ENCODE measurements around the gene TRPV4. TPM values are rescaled to one million over a fixed set of nuclear protein-coding genes. Genes with fewer than 3 reads are reported as not detected.

TRPV4 gene
- total and polyA plus RNA-seq, 2 donors from 2014 or later, result 6.0 to 24.5 TPM

- no peak for DNase-seq
- Histone ChIP-seq H3K27ac (ENCODE audit: low read depth in 2 of 2, low read length in 2 of 2) (no peak overlapping the region), H3K9me3 (ENCODE audit: control insufficient read depth in 2 of 3, insufficient read depth in 1 of 3, low read length in 3 of 3) (no peaks in the 10 kb centered on the region), H3K9ac (ENCODE audit: low read length in 3 of 3) (no peak overlapping the region), H3K4me1 (ENCODE audit: control insufficient read depth in 2 of 3, insufficient read depth in 2 of 3, low read depth in 1 of 3, low read length in 3 of 3) (peaks cover 0 to 5% (median 0%) of the 10 kb centered on the region in 3 donors), H3K4me3 (ENCODE audit: low read length in 3 of 3) (no peak overlapping the region), H3K36me3 (ENCODE audit: control insufficient read depth in 2 of 3, insufficient read depth in 3 of 3, low read length in 3 of 3) (peaks cover 3 to 17% (median 16%) of the 10 kb centered on the region in 3 donors), H3K27me3 (ENCODE audit: control insufficient read depth, insufficient read depth, low read length) (no peaks in the 10 kb centered on the region)
- no peak for TF ChIP-seq CTCF (IDR thresholded peaks at IDR 0.05; ENCODE audit: borderline replicate concordance, extremely low read depth, insufficient read depth)
- intact Hi-C loops (cut with DNase I), result no loop called here
- no peak for FAIRE-seq
Observed at GRCh38 chr12:109815225-109815624, 18.0 kb downstream of the TRPV4 start.

GRCh38 chr12:109814600-109815150 is 18.5 kb downstream of the TRPV4 start:
- Histone ChIP-seq H3K27ac (ENCODE audit: low read depth in 2 of 2, low read length in 2 of 2) (no peak overlapping the region), H3K36me3 (ENCODE audit: control insufficient read depth in 2 of 3, insufficient read depth in 3 of 3, low read length in 3 of 3) (peaks cover 3 to 20% (median 18%) of the 10 kb centered on the region in 3 donors), H3K9ac (ENCODE audit: low read length in 3 of 3) (no peak overlapping the region), H3K4me3 (ENCODE audit: low read length in 3 of 3) (no peak overlapping the region), H3K27me3 (ENCODE audit: control insufficient read depth, insufficient read depth, low read length) (no peaks in the 10 kb centered on the region), H3K4me1 (ENCODE audit: control insufficient read depth in 2 of 3, insufficient read depth in 2 of 3, low read depth in 1 of 3, low read length in 3 of 3) (peaks cover 0 to 5% (median 0%) of the 10 kb centered on the region in 3 donors), H3K9me3 (ENCODE audit: control insufficient read depth in 2 of 3, insufficient read depth in 1 of 3, low read length in 3 of 3) (no peaks in the 10 kb centered on the region)
- TF ChIP-seq CTCF (IDR thresholded peaks at IDR 0.05; ENCODE audit: borderline replicate concordance, extremely low read depth, insufficient read depth), result no peak
- no peak for DNase-seq
- FAIRE-seq, result no peak
- intact Hi-C loops (cut with DNase I), result no loop called here

GRCh38 chr12:109813810-109814416 is 19.3 kb downstream of the TRPV4 start:
- DNase-seq (no peak), FAIRE-seq (no peak)
- intact Hi-C loops (cut with DNase I), result no loop called here
- Histone ChIP-seq H3K27ac (ENCODE audit: low read depth in 2 of 2, low read length in 2 of 2) (no peak overlapping the region), H3K4me3 (ENCODE audit: low read length in 3 of 3) (no peak overlapping the region), H3K27me3 (ENCODE audit: control insufficient read depth, insufficient read depth, low read length) (no peaks in the 10 kb centered on the region), H3K4me1 (ENCODE audit: control insufficient read depth in 2 of 3, insufficient read depth in 2 of 3, low read depth in 1 of 3, low read length in 3 of 3) (peaks cover 0 to 1% (median 0%) of the 10 kb centered on the region in 3 donors), H3K9me3 (ENCODE audit: control insufficient read depth in 2 of 3, insufficient read depth in 1 of 3, low read length in 3 of 3) (no peaks in the 10 kb centered on the region), H3K36me3 (ENCODE audit: control insufficient read depth in 2 of 3, insufficient read depth in 3 of 3, low read length in 3 of 3) (peaks cover 3 to 20% (median 18%) of the 10 kb centered on the region in 3 donors), H3K9ac (ENCODE audit: low read length in 3 of 3) (no peak overlapping the region)
- no peak for TF ChIP-seq CTCF (IDR thresholded peaks at IDR 0.05; ENCODE audit: borderline replicate concordance, extremely low read depth, insufficient read depth)

Measured in kidney (tissue), 14 donors.